GM19238 (cell line): ENCODE measurements around the gene SNRNP40.

Experiments used
- DNase-seq: peaks from one replicate; pipeline ENCODE4 v3.0.0; 2011; ENCODE audit warnings: low spot score; ENCODE audit not compliant: insufficient read length

The SNRNP40 gene

DNA sequence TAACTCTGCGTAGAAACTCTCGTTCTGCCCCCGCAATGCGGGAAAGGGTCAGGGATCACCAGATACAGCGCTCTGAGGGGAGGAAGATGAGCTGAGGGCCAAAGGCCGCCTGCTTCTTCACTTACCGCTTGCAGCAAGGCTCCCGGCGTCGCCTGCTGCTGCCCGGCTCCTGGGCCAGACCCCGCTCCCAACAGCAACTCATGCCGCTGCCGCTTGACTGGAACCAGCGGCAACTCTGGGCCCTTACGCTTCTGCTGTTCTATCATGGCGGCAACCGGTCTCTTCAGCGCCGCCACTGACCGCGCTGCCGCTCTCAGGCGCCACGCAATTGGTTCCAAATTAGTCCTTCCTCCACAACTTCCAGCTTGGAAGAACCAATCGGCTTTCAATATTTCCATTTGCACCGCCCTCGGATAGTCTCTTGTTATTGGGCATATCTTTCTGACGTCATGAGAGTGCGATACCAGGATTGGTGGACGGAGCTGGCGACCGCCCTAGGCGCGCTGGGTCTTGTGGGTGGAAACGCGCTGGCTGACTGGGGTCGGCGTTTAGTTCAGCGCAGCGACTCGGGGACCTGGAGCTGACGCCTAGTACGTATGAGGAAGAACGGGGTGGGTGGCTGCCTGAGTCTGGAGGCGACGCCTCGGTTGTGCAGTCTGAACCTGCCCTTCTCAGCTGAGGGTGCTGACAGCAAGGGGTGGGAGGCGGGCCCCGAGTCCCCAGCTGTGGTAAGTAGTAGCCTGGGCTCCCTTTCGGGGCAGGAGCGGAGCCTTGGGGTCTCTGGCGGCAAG, at the start of gene SNRNP40, which contains the start of gene ZCCHC17:
TSS of gene SNRNP40 (minus strand) at position 303 of the 791 bp plus-strand sequence. CDS start at position 266, 37 bp downstream.
TSS of gene ZCCHC17 (plus strand) at position 547 of the 791 bp plus-strand sequence. CDS start 13,067 bp downstream, outside the sequence.
- DNase-seq, result peak; percentile 91

DNA sequence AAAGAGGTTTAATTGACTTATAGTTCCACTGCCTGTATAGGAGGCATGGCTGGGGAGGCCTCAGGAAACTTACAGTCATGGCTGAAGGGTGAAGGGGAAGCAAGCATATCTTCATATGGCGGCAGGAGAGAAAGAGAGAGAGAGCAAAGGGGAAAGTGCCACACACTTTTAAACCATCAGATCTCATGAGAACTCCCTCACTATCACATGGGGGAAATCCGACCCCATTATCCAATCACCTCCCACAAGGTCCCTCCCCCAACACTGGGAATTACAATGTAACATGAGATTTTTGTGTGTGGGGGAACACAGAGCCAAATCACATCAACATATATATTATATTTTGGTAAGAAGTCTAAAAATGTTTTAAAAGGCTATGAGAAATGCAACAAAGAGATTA, 49.0 kb upstream of the SNRNP40 start:
- no peak for DNase-seq

- no peak for DNase-seq
Observed at GRCh38 chr1:31344503-31344902, 47.9 kb upstream of the SNRNP40 start.

DNA sequence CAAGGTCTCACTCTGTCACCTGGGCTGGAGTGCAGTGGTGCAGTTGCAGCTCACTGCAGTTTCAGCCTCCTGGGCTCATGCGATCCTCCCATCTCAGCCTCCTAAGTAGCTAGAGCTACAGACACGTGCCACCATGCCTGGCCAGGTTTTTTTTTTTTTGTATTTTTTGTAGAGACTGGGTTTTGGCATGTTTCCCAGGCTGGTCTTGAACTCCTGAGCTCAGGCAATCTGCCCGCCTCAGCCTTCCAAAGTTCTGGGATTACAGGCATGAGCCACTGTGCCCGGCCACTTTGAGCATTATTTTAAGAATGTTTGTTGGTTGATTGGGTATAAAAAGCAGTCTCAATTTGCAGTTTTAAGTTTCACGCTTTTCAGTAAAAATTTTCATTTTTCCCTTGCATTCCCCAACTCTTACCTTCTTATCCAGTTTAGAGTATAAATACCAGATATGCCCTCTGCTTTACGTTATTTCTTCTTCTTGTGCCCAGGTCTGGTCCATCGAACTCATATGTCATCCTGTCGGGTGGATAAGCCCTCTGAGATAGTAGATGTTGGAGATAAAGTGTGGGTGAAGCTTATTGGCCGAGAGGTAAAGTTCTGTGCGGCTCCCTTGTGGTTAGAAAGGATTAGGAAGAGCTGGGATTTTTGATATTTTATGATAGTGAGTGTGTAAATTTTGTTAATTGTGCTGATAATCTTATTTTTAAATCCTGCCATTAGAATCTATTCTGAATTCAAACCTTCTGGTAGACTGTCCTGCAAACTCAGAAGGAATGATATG, 40.3 kb upstream of the SNRNP40 start:
- DNase-seq, result no peak

GRCh38 chr1:31335007-31335406, 38.4 kb upstream of the SNRNP40 start:
- no peak for DNase-seq

- no peak for DNase-seq
Observed at GRCh38 chr1:31327381-31327780, 30.8 kb upstream of the SNRNP40 start.

- DNase-seq, result no peak
Observed at GRCh38 chr1:31326461-31326860, 29.9 kb upstream of the SNRNP40 start.

DNA sequence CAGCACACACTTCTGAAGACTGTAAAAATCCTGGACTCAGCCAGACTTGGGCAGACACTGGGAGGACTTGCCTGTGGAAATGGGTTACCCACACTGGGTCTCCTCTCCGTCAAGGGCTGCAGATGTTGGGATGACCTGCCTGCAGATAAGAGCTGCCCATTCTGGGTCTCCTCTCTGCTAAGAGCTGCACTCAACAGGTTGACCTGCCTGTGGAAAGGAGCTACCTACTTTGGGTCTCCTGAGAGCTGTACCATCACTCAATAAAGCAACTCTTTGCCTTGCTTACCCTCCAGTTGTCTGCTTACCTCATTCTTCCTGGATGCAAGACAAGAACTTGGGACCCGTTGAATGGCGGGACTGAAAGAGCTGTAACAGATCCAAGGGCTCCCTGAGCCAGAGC, 28.4 kb upstream of the SNRNP40 start:
- no peak for DNase-seq

DNA sequence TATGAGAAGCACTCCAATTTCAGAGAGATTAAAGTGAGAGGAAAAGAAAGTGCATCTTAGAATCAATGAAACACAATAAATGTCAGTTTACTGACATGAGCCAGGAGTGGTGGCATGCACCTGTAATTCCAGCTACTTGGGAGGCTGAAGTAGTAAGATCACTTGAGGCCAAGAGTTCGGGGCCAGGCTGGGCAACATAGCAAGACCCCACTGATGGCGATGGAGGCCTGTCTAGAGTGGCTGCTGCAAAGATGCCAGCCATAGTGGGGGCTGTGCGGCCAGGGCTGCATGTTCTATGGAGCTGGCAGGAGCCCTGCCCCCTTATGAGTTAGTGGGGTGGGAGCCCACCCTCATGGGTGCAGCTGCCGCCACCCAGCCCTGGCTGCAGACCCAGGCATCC, 27.5 kb upstream of the SNRNP40 start:
- no peak for DNase-seq

- no peak for DNase-seq
Observed at GRCh38 chr1:31318146-31318545, 21.6 kb upstream of the SNRNP40 start.

DNA sequence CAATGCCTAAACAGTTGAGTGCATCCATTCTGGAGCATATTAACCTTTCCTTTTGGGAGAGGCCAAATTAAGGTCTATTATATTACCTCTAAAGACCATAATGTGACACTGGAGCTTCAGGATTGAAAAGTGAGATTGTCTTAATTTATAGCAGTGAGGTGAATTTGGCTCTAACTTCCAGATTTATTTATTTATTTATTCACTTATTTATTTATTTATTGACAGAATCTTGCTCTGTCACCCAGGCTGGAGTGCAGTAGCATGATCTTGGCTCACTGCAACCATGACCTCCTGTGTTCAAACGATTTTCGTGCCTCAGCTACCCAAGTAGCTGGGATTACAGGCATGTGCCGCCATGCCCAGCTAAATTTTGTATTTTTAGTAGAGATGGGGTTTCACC, 19.3 kb upstream of the SNRNP40 start:
- no peak for DNase-seq

- DNase-seq, result no peak
Observed at GRCh38 chr1:31310198-31310597, 13.6 kb upstream of the SNRNP40 start.

- DNase-seq, result no peak
Observed at GRCh38 chr1:31308036-31308435, 11.4 kb upstream of the SNRNP40 start.

DNA sequence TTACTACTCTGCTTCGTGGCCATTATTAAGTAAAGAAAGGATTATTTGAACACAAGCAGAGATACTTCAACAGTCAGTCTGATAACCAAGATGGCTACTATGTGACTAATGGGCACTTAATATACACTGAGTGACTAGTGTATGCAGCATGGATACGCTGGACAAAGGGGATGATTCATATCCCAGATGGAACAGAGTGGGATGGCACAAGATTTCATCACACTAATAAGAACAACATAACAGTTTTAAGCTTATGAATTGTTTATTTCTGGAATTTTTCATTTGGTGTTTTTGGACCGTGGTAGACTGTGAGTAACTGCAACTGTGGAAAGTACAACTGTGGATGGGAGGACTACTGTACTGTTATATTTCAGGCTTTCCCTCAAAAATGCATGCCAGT, 9.7 kb upstream of the SNRNP40 start:
- DNase-seq, result no peak

GRCh38 chr1:31302709-31303441, 6.3 kb upstream of the SNRNP40 start:
- no peak for DNase-seq

GRCh38 chr1:31300193-31300592, 3.6 kb upstream of the SNRNP40 start:
- no peak for DNase-seq

DNA sequence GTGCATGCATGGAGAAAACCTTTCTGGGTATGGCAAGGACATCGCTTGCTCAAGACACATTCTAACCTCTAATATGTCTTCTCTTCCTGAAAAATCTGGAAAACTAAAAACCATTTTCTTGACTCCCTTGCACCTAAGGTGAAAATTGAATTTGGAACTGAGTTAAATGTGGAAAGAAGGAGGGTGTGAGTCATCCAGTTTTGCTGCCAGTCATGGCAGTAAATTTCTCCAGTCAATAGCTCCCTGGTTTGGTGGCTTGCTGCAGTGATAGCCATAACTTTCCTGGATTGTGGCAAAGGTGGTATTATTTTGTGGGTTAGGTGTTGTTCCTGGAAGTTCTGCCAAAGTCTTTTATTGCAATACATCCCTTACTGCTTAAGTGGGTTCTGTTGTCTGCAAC, 2.8 kb upstream of the SNRNP40 start:
- DNase-seq, result no peak

- no peak for DNase-seq
Observed at GRCh38 chr1:31297277-31298247, 974 bp upstream of the SNRNP40 start.

DNA sequence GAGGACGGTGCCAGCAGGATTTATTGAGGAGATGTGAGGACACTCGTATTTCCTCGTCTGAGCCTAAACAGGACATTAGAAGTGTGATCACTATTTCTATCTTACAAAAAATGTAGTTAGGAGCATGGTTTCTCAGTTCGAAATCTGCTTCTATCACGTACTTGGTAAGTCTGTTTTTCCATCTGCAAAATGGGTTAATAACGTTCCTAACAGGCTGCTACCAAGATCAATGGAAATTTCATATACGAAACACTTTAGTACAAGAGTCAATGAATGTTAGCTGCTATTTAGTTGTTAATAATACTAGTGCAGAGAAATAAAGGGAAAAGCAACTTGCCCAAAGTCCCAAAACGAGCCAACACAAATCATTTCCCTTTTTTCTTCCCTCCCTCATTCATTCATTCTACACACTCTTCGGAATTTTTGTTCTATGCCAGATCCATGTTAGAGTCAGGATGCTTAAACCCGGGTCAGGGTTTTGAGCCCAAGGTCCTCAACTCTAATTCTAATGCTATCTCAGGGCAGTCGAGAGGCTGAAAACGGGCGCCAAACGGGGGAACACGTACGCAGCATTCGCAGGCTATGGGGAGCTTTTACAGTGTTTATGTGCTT, 608 bp downstream of the SNRNP40 start:
- no peak for DNase-seq

GRCh38 chr1:31289021-31289420, 7.6 kb downstream of the SNRNP40 start:
- no peak for DNase-seq
